H1 (cell line): ENCODE measurements around the gene ATP6V0A1. TPM values are rescaled to one million over a fixed set of nuclear protein-coding genes. Genes with fewer than 3 reads are reported as not detected.
"Not testable (repeated sequence)": the region's sequence is repeated elsewhere in the genome, so short reads cannot be mapped to it uniquely, and the experiment has no call there.

Experiments
- CTCF ChIA-PET: fragments of 300-600 bp; sonication (Branson Sonifier 250); formaldehyde crosslinking; loops from one replicate; lab custom pipeline; 2021; ENCODE audit not compliant: partially characterized antibody; lab: Charles Lee
- POLR2A ChIA-PET: fragments of 300-600 bp; sonication (Branson Sonifier 250); formaldehyde crosslinking; loops from one replicate; lab custom pipeline; 2021; ENCODE audit warnings: inconsistent platforms; ENCODE audit not compliant: partially characterized antibody; lab: Charles Lee
- DNase-seq, 2 experiments: peaks; one replicate each; pipeline versions ENCODE4 v3.0.0 to v3.0.0-alpha.2; 2010 to 2022; ENCODE audit warnings: low spot score in 2 of 2, low read depth in 1 of 2, mixed read lengths in 1 of 2
- FAIRE-seq: peaks from 2 replicates; lab custom pipeline; 2011; peaks lifted over from hg19 to GRCh38; lab: Jason Lieb, UNC
- H2AFZ ChIP-seq: 2 replicates; pipeline ENCODE4 v1.8.1; 2012; ENCODE audit warnings: low read length, inconsistent platforms
- H2AK5ac ChIP-seq: 2 replicates; pipeline ENCODE4 v1.6.1; 2013; ENCODE audit warnings: low read depth, low read length
- H2BK120ac ChIP-seq: replicated peaks from 2 replicates; pipeline ENCODE3; 2013; ENCODE audit warnings: low read depth, low read length, inconsistent platforms
- H2BK12ac ChIP-seq: 2 replicates; pipeline ENCODE4 v1.6.1; 2013; ENCODE audit warnings: low read depth, low read length
- H2BK15ac ChIP-seq: 2 replicates; pipeline ENCODE4 v1.6.1; 2013; ENCODE audit warnings: low read length
- H2BK20ac ChIP-seq: 2 replicates; pipeline ENCODE4 v1.6.1; 2013; ENCODE audit warnings: low read length
- H2BK5ac ChIP-seq: 2 replicates; pipeline ENCODE4 v1.6.1; 2013; ENCODE audit warnings: low read depth, low read length
- H3K14ac ChIP-seq: 2 replicates; pipeline ENCODE4 v1.6.1; 2013; ENCODE audit warnings: inconsistent platforms; ENCODE audit not compliant: insufficient read length
- H3K18ac ChIP-seq: 2 replicates; pipeline ENCODE4 v1.6.1; 2013; ENCODE audit warnings: low read length; ENCODE audit errors: extremely low read depth
- H3K23ac ChIP-seq: 2 replicates; pipeline ENCODE4 v1.6.1; 2013; ENCODE audit warnings: inconsistent platforms; ENCODE audit not compliant: insufficient read length
- H3K23me2 ChIP-seq: 2 replicates; pipeline ENCODE4 v1.6.1; 2013; ENCODE audit warnings: low read depth, low read length
- H3K27ac ChIP-seq: 2 replicates; pipeline ENCODE4 v1.6.1; 2011; ENCODE audit warnings: low read depth, low read length, inconsistent platforms
- H3K27me3 ChIP-seq, 4 experiments: replicated peaks in 1 of 4; 1 replicate in 1 of 4; 2 replicates in 3 of 4; pipeline versions ENCODE4 v1.6.1 to v1.8.1; 2011 to 2013; ENCODE audit warnings: low read length in 3 of 4, mild to moderate bottlenecking in 3 of 4, inconsistent platforms in 2 of 4, mixed read lengths in 2 of 4, moderate library complexity in 1 of 4; ENCODE audit not compliant: control insufficient read depth in 3 of 4, insufficient read depth in 3 of 4; ENCODE audit errors: extremely low read depth in 1 of 4
- H3K36me3 ChIP-seq, 4 experiments: 2 replicates each; pipeline versions ENCODE4 v1.6.1 to v1.8.1; 2011 to 2013; ENCODE audit warnings: mild to moderate bottlenecking in 4 of 4, low read length in 3 of 4, moderate library complexity in 2 of 4, control low read depth in 1 of 4, inconsistent platforms in 1 of 4; ENCODE audit not compliant: insufficient read depth in 4 of 4, control insufficient read depth in 2 of 4
- H3K4ac ChIP-seq: replicated peaks from 2 replicates; pipeline ENCODE3; 2013; ENCODE audit warnings: low read length, low read depth, mixed read lengths, inconsistent platforms; ENCODE audit not compliant: insufficient read length
- H3K4me1 ChIP-seq, 4 experiments: replicated peaks in 1 of 4; 1 replicate in 1 of 4; 2 replicates in 3 of 4; pipeline versions ENCODE4 v1.6.1 to v1.8.1; 2011 to 2013; ENCODE audit warnings: low read length in 3 of 4, inconsistent platforms in 2 of 4, mixed read lengths in 1 of 4; ENCODE audit not compliant: insufficient read depth in 4 of 4, control insufficient read depth in 3 of 4
- H3K4me2 ChIP-seq, 2 experiments: 2 replicates each; pipeline versions ENCODE4 v1.6.1 to v1.8.1; 2011 to 2013; ENCODE audit warnings: low read depth in 2 of 2, low read length in 2 of 2, control low read depth in 1 of 2, inconsistent platforms in 1 of 2, mild to moderate bottlenecking in 1 of 2; ENCODE audit not compliant: insufficient read depth in 1 of 2
- H3K4me3 ChIP-seq, 4 experiments: fragments of 200-600, 300-600 bp in 1 of 4; sonication (generic), shearing (Covaris generic), sonication (Bioruptor Twin) in 1 of 4; 2 replicates each; pipeline versions ENCODE4 v1.5.1 to v1.8.1; 2011 to 2016; ENCODE audit warnings: low read length in 4 of 4, low read depth in 3 of 4, control low read depth in 2 of 4, inconsistent platforms in 2 of 4, mild to moderate bottlenecking in 2 of 4, mixed read lengths in 1 of 4, moderate library complexity in 1 of 4; ENCODE audit not compliant: insufficient read depth in 2 of 4; ENCODE audit errors: extremely low read depth in 1 of 4
- H3K56ac ChIP-seq: replicated peaks from 2 replicates; pipeline ENCODE3; 2013; ENCODE audit warnings: low read depth, mild to moderate bottlenecking, mixed read lengths, low read length, inconsistent platforms; ENCODE audit not compliant: insufficient read length
- H3K79me1 ChIP-seq: 2 replicates; pipeline ENCODE4 v1.6.1; 2013; ENCODE audit warnings: low read depth, low read length, control low read depth
- H3K79me2 ChIP-seq, 2 experiments: 2 replicates each; pipeline versions ENCODE4 v1.6.1 to v1.8.1; 2012 to 2013; ENCODE audit warnings: low read length in 2 of 2, mild to moderate bottlenecking in 2 of 2, inconsistent platforms in 1 of 2; ENCODE audit not compliant: insufficient read depth in 2 of 2, control insufficient read depth in 1 of 2
- H3K9ac ChIP-seq, 4 experiments: replicated peaks in 1 of 4; 1 replicate in 1 of 4; 2 replicates in 3 of 4; pipeline versions ENCODE4 v1.6.1 to v1.8.1; 2011 to 2013; ENCODE audit warnings: low read depth in 3 of 4, low read length in 3 of 4, control low read depth in 2 of 4, mild to moderate bottlenecking in 2 of 4, moderate library complexity in 2 of 4, inconsistent platforms in 1 of 4; ENCODE audit errors: extremely low read depth in 1 of 4
- H3K9me3 ChIP-seq, 2 experiments: 2 replicates each; pipeline versions ENCODE4 v1.6.1 to v1.8.1; 2012 to 2013; ENCODE audit warnings: mild to moderate bottlenecking in 2 of 2, moderate library complexity in 2 of 2, control low read depth in 1 of 2, inconsistent platforms in 1 of 2, low read depth in 1 of 2, low read length in 1 of 2, mixed read lengths in 1 of 2; ENCODE audit not compliant: insufficient read depth in 2 of 2
- H4K20me1 ChIP-seq, 2 experiments: replicated peaks in 1 of 2; 2 replicates each; pipeline versions ENCODE3 to v1.8.1; 2011 to 2013; ENCODE audit warnings: inconsistent platforms in 2 of 2, low read length in 2 of 2, mild to moderate bottlenecking in 1 of 2; ENCODE audit not compliant: insufficient read depth in 2 of 2, control insufficient read depth in 1 of 2
- H4K5ac ChIP-seq: 2 replicates; pipeline ENCODE4 v1.6.1; 2013; ENCODE audit warnings: low read length, low read depth, mixed read lengths, inconsistent platforms; ENCODE audit not compliant: insufficient read length
- H4K8ac ChIP-seq: 2 replicates; pipeline ENCODE4 v1.8.0; 2013; ENCODE audit warnings: mild to moderate bottlenecking, moderate library complexity, low read length, inconsistent platforms; ENCODE audit not compliant: insufficient read depth; ENCODE audit errors: extremely low read depth
- H4K91ac ChIP-seq: replicated peaks from 2 replicates; pipeline ENCODE3; 2013; ENCODE audit warnings: low read length, mixed read lengths, inconsistent platforms; ENCODE audit not compliant: insufficient read length
- WGBS, 2 experiments: shearing (Covaris generic) in 1 of 2; methylation state at CpG; one replicate each; pipeline versions ENCODE4 v1.1.6 to v1.1.7; 2013 to 2015; ENCODE audit warnings: low lambda C conversion rate in 2 of 2, mixed read lengths in 2 of 2, inconsistent platforms in 1 of 2, low coverage in 1 of 2, missing lambda C conversion rate in 1 of 2; ENCODE audit not compliant: insufficient replicate concordance in 2 of 2, insufficient coverage in 1 of 2, insufficient read length in 1 of 2; ENCODE audit errors: extremely low coverage in 1 of 2, missing lambda C conversion rate in 1 of 2; 5-methylcytosine and 5-hydroxymethylcytosine counted together
- polyA plus RNA-seq, 7 experiments: library from polyadenylated mRNA; depleted of rRNA in 3 of 7; stranded (reverse) in 5 of 7; unstranded in 2 of 7; fragments of >200 nt in 5 of 7; fragments of 200-250 nt in 2 of 7; gene quantifications; 1 replicate in 5 of 7; 2 replicates in 1 of 7; 4 replicates in 1 of 7; pipeline versions ENCODE4 v1.2.1 to v1.2.3, GENCODE V29; 2011 to 2013; ENCODE audit warnings: missing spikeins in 2 of 7, mixed read lengths in 2 of 7
- total RNA-seq: library from RNA; stranded (reverse); fragmentation: NEBNext Ultra II Directional; extraction: Animal tissue kit (Norgen Biotek cat#: 25700); gene quantifications from 2 replicates; pipeline ENCODE4 v1.2.1, GENCODE V29; 2021

Gene ATP6V0A1
- total and polyA plus RNA-seq, 2 of the 8 experiments (the other 6 are each of a cell fraction or from before 2014, with no cell fraction given), result 55.3 to 63.4 TPM

DNA sequence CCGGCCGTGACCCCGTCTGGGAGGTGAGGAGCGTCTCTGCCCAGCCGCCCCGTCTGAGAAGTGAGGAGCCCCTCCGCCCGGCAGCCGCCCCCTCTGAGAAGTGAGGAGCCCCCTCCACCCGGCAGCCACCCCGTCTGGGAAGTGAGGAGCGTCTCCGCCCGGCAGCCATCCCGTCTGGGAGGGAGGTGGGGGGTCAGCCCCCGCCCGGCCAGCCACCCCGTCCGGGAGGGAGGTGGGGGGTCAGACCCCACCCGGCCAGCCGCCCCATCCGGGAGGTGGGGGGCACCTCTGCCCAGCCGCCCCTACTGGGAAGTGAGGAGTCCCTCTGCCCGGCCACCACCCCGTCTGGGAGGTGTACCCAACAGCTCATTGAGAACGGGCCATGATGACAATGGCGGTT, 9.5 kb upstream of the ATP6V0A1 start:
- H3K18ac ChIP-seq, H4K8ac ChIP-seq, H4K20me1 ChIP-seq, H3K9ac ChIP-seq, H2BK15ac ChIP-seq, H2BK5ac ChIP-seq, H3K36me3 ChIP-seq, H3K27me3 ChIP-seq, H2AK5ac ChIP-seq, H3K4me1 ChIP-seq, H2BK120ac ChIP-seq, H3K4me2 ChIP-seq, FAIRE-seq, H3K23me2 ChIP-seq, H3K9me3 ChIP-seq, H2AFZ ChIP-seq, H2BK12ac ChIP-seq, CTCF ChIA-PET, H3K27ac ChIP-seq, H3K79me1 ChIP-seq, H3K79me2 ChIP-seq, H3K14ac ChIP-seq, H3K56ac ChIP-seq, H3K23ac ChIP-seq, H3K4ac ChIP-seq, H4K91ac ChIP-seq, POLR2A ChIA-PET, H2BK20ac ChIP-seq, H4K5ac ChIP-seq, DNase-seq, H3K4me3 ChIP-seq: not testable (repeated sequence)
- 87% methylated on average over 6 of the region's 27 CpGs; no CpG with 5 or more reads in 1 of the 2 experiments for WGBS, 2 experiments

DNA sequence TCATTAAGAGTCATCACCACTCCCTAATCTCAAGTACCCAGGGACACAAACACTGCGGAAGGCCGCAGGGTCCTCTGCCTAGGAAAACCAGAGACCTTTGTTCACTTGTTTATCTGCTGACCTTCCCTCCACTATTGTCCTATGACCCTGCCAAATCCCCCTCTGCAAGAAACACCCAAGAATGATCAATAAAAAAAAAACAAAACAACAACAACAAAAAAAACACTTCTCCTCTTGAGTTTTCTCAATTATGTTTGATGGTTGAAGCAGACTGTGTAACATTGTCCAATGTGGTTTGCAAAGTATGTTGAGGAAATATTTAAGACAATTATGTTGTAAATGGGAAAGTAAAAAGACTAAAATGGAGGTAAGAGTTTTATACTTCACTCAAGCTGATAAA, 8.8 kb upstream of the ATP6V0A1 start:
- H2BK12ac ChIP-seq, H3K18ac ChIP-seq, H3K27me3 ChIP-seq, H2AFZ ChIP-seq, H2BK20ac ChIP-seq, H3K23ac ChIP-seq, H4K20me1 ChIP-seq, H3K4me1 ChIP-seq, POLR2A ChIA-PET, H3K4me3 ChIP-seq, H3K56ac ChIP-seq, FAIRE-seq, H3K36me3 ChIP-seq, H3K14ac ChIP-seq, DNase-seq, H2AK5ac ChIP-seq, H2BK120ac ChIP-seq, H3K23me2 ChIP-seq, H3K79me2 ChIP-seq, H2BK5ac ChIP-seq, H2BK15ac ChIP-seq, H3K9me3 ChIP-seq, H3K9ac ChIP-seq, CTCF ChIA-PET, H4K5ac ChIP-seq, H3K27ac ChIP-seq, H4K91ac ChIP-seq, H3K79me1 ChIP-seq, H3K4me2 ChIP-seq, H3K4ac ChIP-seq, H4K8ac ChIP-seq: not testable (repeated sequence)
- no CpG with 5 or more reads among the region's 2 CpGs for WGBS, 2 experiments
